ENCODE data around the gene SLC66A3.

Gene SLC66A3

GRCh38 chr2:11203480-11203879, 48.2 kb downstream of the SLC66A3 start (continued):
- no peak for TF ChIP-seq ZNF280D (tag by site-specific recombination; IDR thresholded peaks at IDR 0.05)
- 0 out of 2 replicates have a peak, but pooled peaks have one; percentile 43 for TF ChIP-seq ZEB2 (tag by site-specific recombination; IDR thresholded peaks at IDR 0.05)

GRCh38 chr2:11208083-11208482, 52.8 kb downstream of the SLC66A3 start:
- Histone ChIP-seq H3K4me1 (ENCODE audit: control insufficient read depth, insufficient read depth, low read length) (no peaks in the 10 kb centered on the region), H3K4me3 (ENCODE audit: low read depth, low read length) (no peak overlapping the region), H3K27ac (ENCODE audit: extremely low read depth, low read depth, low read length) (no peak overlapping the region), H3K9me3 (ENCODE audit: control insufficient read depth, insufficient read depth, low read depth, low read length) (no peaks in the 10 kb centered on the region), H3K36me3 (ENCODE audit: control insufficient read depth in 2 of 2, insufficient read depth in 1 of 2, low read length in 2 of 2) (peaks cover 17 to 29% of the 10 kb centered on the region in 2 experiments)
- CTCF ChIA-PET = interaction anchor here (0.6 to 1.6 kb wide), 4 partner anchors 17 to 379 kb away, joined by 3 to 9 read pairs (median 3); a partner anchor contains a TSS
- no peak for TF ChIP-seq SALL2 (tag by site-specific recombination; IDR thresholded peaks at IDR 0.05; ENCODE audit: borderline replicate concordance)
- no peak for TF ChIP-seq ZNF2 (tag by site-specific recombination; IDR thresholded peaks at IDR 0.05)
- no peak for TF ChIP-seq ZBTB20 (tag by site-specific recombination; IDR thresholded peaks at IDR 0.05)
- TF ChIP-seq ZNF10 (tag by site-specific recombination; IDR thresholded peaks at IDR 0.05) = no peak
- TF ChIP-seq ZNF555 (tag by site-specific recombination; conservative IDR thresholded peaks at IDR 0.05) = no peak
- no peak for TF ChIP-seq ZNF335 (tag by site-specific recombination; conservative IDR thresholded peaks at IDR 0.05)
- TF ChIP-seq MZF1 (tag by site-specific recombination; IDR thresholded peaks at IDR 0.05; ENCODE audit: borderline replicate concordance) = no peak
- TF ChIP-seq HOXA7 (CRISPR knock-in tag; IDR thresholded peaks at IDR 0.05; ENCODE audit: borderline replicate concordance) = no peak
- TF ChIP-seq ZNF518A (tag by site-specific recombination; conservative IDR thresholded peaks at IDR 0.05; ENCODE audit: low read depth) = no peak
- TF ChIP-seq ZNF274 (IDR thresholded peaks at IDR 0.05; ENCODE audit: low read length) = no peak
- TF ChIP-seq ZNF274 (tag by site-specific recombination; IDR thresholded peaks at IDR 0.05; ENCODE audit: borderline replicate concordance) = no peak
- no peak for TF ChIP-seq ZNF214 (tag by site-specific recombination; IDR thresholded peaks at IDR 0.05; ENCODE audit: borderline replicate concordance)
- no peak for TF ChIP-seq WT1 (tag by site-specific recombination; IDR thresholded peaks at IDR 0.05)
- TF ChIP-seq ZNF18 (tag by site-specific recombination; IDR thresholded peaks at IDR 0.05) = no peak
- POLR2A ChIA-PET = interaction anchor here (0.7 kb wide), 1 partner anchor 16 kb away, joined by 6 read pairs; no protein-coding TSS in a partner anchor
